Prostate gland (tissue), 2 donors: Measurements from ENCODE around the gene EXD3. TPM values are rescaled to one million over a fixed set of nuclear protein-coding genes. Genes with fewer than 3 reads are reported as not detected.
"Not testable (repeated sequence)": the region's sequence is repeated elsewhere in the genome, so short reads cannot be mapped to it uniquely, and the experiment has no call there.

ENCODE experiments used
- DNase-seq: peaks from one replicate; pipeline ENCODE4 v3.0.0-alpha.2; 2019; ENCODE audit warnings: low spot score
- H3K27ac ChIP-seq, 2 donors: fragments of 200-600 bp; sonication (generic); 2 replicates each; pipeline ENCODE4 v1.5.1; 2017 to 2019
- H3K27me3 ChIP-seq: fragments of 200-600 bp; sonication (generic); replicated peaks from 2 replicates; pipeline ENCODE4 v1.5.1; 2019; ENCODE audit not compliant: insufficient read depth
- H3K36me3 ChIP-seq, 2 donors: fragments of 200-600 bp; sonication (generic); 1 replicate in 1 of 2; 2 replicates in 1 of 2; pipeline versions ENCODE4 v1.5.1 to v1.8.1; 2017 to 2019
- H3K4me1 ChIP-seq: fragments of 200-600 bp; sonication (generic); replicated peaks from 2 replicates; pipeline ENCODE4 v1.5.1; 2019
- H3K4me3 ChIP-seq, 2 donors: fragments of 200-600 bp; sonication (generic); 2 replicates each; pipeline ENCODE4 v1.5.1; 2017 to 2019
- H3K9me3 ChIP-seq: fragments of 200-600 bp; sonication (generic); 2 replicates; pipeline ENCODE4 v1.5.1; 2017
- CTCF ChIP-seq, 4 experiments: fragments of 200-600 bp in 2 of 4; fragments of 450-650 bp in 2 of 4; sonication (generic) in 2 of 4; IDR thresholded peaks; 1 replicate in 3 of 4; 2 replicates in 1 of 4; pipeline ENCODE4 v1.5.1; 2016 to 2019; ENCODE audit warnings: antibody characterized with exemption in 4 of 4, mild to moderate bottlenecking in 2 of 4, moderate library complexity in 2 of 4
- POLR2A ChIP-seq: fragments of 450-650 bp; IDR thresholded peaks from one replicate; pipeline ENCODE4 v1.6.1; 2016; ENCODE audit warnings: antibody characterized with exemption, mild to moderate bottlenecking
- POLR2AphosphoS5 ChIP-seq: sonication (generic); formaldehyde crosslinking; IDR thresholded peaks from one replicate; pipeline ENCODE4 v1.6.1; 2017; ENCODE audit warnings: antibody characterized with exemption
- WGBS: methylation state at CpG from one replicate; pipeline ENCODE4 v1.1.5; 2018; 5-methylcytosine and 5-hydroxymethylcytosine counted together
- intact Hi-C: fragments of 100-400 bp; cut with DNase I; formaldehyde crosslinking; loops from one replicate; pipeline ENCODE4 v1.14.2; 2022
- total RNA-seq, 2 donors: library from RNA; depleted of rRNA; stranded (reverse); fragments of >200 nt; gene quantifications; one replicate each; pipeline ENCODE4 v1.1.0, GENCODE V29; 2016

EXD3 gene
- total RNA-seq, 2 donors from 2014 or later = 32.6 to 44.8 TPM

DNA sequence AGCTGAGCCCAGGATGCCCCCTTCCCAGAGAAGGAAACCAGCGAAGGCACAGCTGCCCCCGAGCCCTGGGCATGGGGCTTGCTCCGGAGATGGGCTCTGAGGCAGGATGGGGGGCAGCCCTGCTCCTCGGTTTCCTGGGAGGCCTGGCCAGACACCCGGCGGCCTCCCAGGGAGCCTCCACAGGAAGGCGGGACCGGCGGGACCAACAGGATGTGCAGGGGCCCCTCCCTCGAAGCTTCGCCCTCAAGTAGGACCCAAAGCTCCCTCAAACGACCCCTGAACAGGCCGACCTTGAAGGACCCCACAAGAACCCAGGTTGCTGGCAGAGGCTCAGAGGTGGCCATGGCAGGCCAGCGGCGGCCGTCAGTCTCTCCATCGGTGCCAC lies 11.7 kb downstream of the EXD3 start:
- WGBS = 62% methylated on average over 17 of the region's 17 CpGs
- Histone ChIP-seq H3K27ac (no peak overlapping the region), H3K27me3 (no peaks in the 10 kb centered on the region), H3K9me3 (no peaks in the 10 kb centered on the region), H3K4me1 (no peaks in the 10 kb centered on the region), H3K36me3 (no peaks in the 10 kb centered on the region), H3K4me3 (no peak overlapping the region)
- intact Hi-C loops = no loop called here
- DNase-seq = no peak
- TF ChIP-seq CTCF (IDR thresholded peaks at IDR 0.05) (no peak), POLR2A (no peak), POLR2AphosphoS5 (no peak)

DNA sequence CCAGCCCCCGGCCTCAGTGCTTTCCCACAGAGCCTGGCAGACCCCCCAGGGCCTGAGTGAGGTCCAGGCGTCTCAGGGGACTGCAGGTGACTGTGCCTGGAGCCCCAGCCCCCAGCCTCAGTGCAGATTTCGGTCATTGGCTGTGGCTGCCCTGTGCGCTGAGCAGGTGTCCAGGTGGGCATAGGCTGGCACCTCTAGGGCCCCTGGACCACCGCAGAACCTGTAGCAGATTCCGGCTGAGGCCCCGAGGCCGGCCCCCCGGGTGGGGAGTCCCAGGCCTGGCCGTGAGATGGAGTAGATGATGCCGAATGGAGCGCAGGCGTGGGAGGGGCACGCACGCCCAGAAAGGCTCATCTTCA lies 12.1 kb downstream of the EXD3 start:
- DNase-seq = no peak

DNA sequence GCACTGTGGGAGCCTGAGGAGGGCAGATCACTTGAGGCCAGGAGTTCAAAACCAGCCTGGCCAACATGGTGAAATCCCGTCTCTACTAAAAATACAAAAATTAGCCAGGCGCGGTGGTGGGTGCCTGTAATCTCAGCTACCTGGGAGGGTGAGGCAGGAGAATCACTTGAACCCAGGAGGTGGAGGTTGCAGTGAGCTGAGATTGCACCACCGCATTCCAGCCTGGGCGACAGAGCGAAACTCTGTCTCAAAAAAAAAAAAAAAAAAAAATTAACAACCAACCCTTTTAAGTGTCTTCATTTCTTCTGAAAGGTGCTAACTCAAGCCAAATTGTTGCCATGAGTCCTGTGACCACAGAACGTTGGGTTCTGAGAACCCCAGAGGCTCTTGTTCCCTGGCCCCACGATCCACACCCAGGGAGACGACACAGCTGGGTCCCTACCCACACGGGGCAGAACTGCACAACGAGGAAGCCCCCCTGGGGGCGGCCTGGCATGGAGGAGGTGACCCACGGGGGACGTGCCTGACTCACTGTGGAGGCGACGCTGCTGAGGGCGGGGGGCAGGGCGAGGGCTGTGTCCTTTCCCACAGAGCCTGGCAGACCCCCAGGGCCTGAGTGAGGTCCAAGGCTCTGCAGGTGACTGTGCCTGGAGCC lies 12.6 kb downstream of the EXD3 start:
- H3K9me3 ChIP-seq, H3K27me3 ChIP-seq, DNase-seq, H3K27ac ChIP-seq, intact Hi-C loops, H3K4me1 ChIP-seq, H3K4me3 ChIP-seq, H3K36me3 ChIP-seq: not testable (repeated sequence)
- WGBS = 91% methylated on average over 17 of the region's 18 CpGs

More for the DNA sequence above, 12.1 kb downstream of the EXD3 start:
- Histone ChIP-seq H3K27ac (no peak overlapping the region), H3K27me3 (no peaks in the 10 kb centered on the region), H3K4me3 (no peak overlapping the region), H3K9me3 (no peaks in the 10 kb centered on the region), H3K36me3 (no peaks in the 10 kb centered on the region), H3K4me1 (no peaks in the 10 kb centered on the region)
- no peak for TF ChIP-seq CTCF (IDR thresholded peaks at IDR 0.05)
- TF ChIP-seq POLR2AphosphoS5 = no peak
- no peak for TF ChIP-seq POLR2A
- 90% methylated on average over 15 of the region's 15 CpGs for WGBS
- intact Hi-C loops = no loop called here

- Histone ChIP-seq H3K9me3 (no peaks in the 10 kb centered on the region), H3K36me3 (no peaks in the 10 kb centered on the region), H3K27ac (no peak overlapping the region), H3K27me3 (no peaks in the 10 kb centered on the region), H3K4me3 (no peak overlapping the region), H3K4me1 (no peaks in the 10 kb centered on the region)
- TF ChIP-seq CTCF (IDR thresholded peaks at IDR 0.05) (no peak), POLR2AphosphoS5 (no peak), POLR2A (no peak)
- no peak for DNase-seq
- WGBS = 89% methylated on average over 11 of the region's 11 CpGs
- intact Hi-C loops = loop anchor here (10.0 kb wide), 1 partner anchor 115 kb away; no protein-coding TSS in a partner anchor
Observed at GRCh38 chr9:137409515-137409914, 13.4 kb downstream of the EXD3 start.

GRCh38 chr9:137408651-137409405 lies 14.1 kb downstream of the EXD3 start:
- no peak overlapping the region for H3K27ac ChIP-seq
- H3K27me3 ChIP-seq = no peaks in the 10 kb centered on the region
- intact Hi-C loops = loop anchor here (10.0 kb wide), 1 partner anchor 114 kb away; no protein-coding TSS in a partner anchor
- no peak for TF ChIP-seq CTCF (IDR thresholded peaks at IDR 0.05)
- no peak for TF ChIP-seq POLR2AphosphoS5
- no peak for TF ChIP-seq POLR2A
- no peak overlapping the region for H3K4me3 ChIP-seq
- H3K4me1 ChIP-seq = no peaks in the 10 kb centered on the region
- H3K9me3 ChIP-seq = no peaks in the 10 kb centered on the region
- WGBS = 93% methylated on average over 24 of the region's 24 CpGs
- H3K36me3 ChIP-seq = no peaks in the 10 kb centered on the region
- no peak for DNase-seq
